DMS53 (cell line): ENCODE measurements around the gene DNAH1.

Source experiments
- DNase-seq: peaks from one replicate; lab custom pipeline; 2025; lab: John Stamatoyannopoulos, UW

The DNAH1 gene

GRCh38 chr3:52404391-52404790, 88.3 kb downstream of the DNAH1 start:
- no peak for DNase-seq

- DNase-seq: no peak
Observed at GRCh38 chr3:52405066-52405465, 88.9 kb downstream of the DNAH1 start.

GRCh38 chr3:52405601-52406110, 89.5 kb downstream of the DNAH1 start:
- no peak for DNase-seq

GRCh38 chr3:52406231-52406661, 90.1 kb downstream of the DNAH1 start:
- no peak for DNase-seq

GRCh38 chr3:52406791-52407510, 90.8 kb downstream of the DNAH1 start:
- no peak for DNase-seq

GRCh38 chr3:52407779-52408178, 91.7 kb downstream of the DNAH1 start:
- no peak for DNase-seq

- DNase-seq: no peak
Observed at GRCh38 chr3:52408466-52408865, 92.3 kb downstream of the DNAH1 start.

- no peak for DNase-seq
Observed at GRCh38 chr3:52415800-52416199, 99.7 kb downstream of the DNAH1 start.

GRCh38 chr3:52420388-52420787, 104.3 kb downstream of the DNAH1 start:
- DNase-seq: no peak

- DNase-seq: no peak
Observed at GRCh38 chr3:52422669-52423068, 106.5 kb downstream of the DNAH1 start.

- DNase-seq: no peak
Observed at GRCh38 chr3:52423173-52423572, 107.1 kb downstream of the DNAH1 start.

GRCh38 chr3:52428151-52429005, 112.3 kb downstream of the DNAH1 start:
- DNase-seq: peak; percentile 64

GRCh38 chr3:52429031-52429430, 112.9 kb downstream of the DNAH1 start:
- DNase-seq: no peak

- DNase-seq: no peak
Observed at GRCh38 chr3:52429779-52430415, 113.8 kb downstream of the DNAH1 start.

GRCh38 chr3:52430416-52430810, 114.3 kb downstream of the DNAH1 start:
- no peak for DNase-seq

GRCh38 chr3:52431459-52432223, 115.5 kb downstream of the DNAH1 start:
- DNase-seq: no peak

- no peak for DNase-seq
Observed at GRCh38 chr3:52432225-52432624, 116.1 kb downstream of the DNAH1 start.

- DNase-seq: no peak
Observed at GRCh38 chr3:52432691-52433141, 116.6 kb downstream of the DNAH1 start.

GRCh38 chr3:52433328-52433995, 117.3 kb downstream of the DNAH1 start:
- DNase-seq: no peak

GRCh38 chr3:52433996-52434479, 117.9 kb downstream of the DNAH1 start:
- no peak for DNase-seq
